Activated CD4-positive, alpha-beta T cell treated with anti-CD3 and anti-CD28 coated beads, Interleukin-2, Interleukin-6, amounts not matched to agents 100 ng/mL and 50 ng/mL, durations not matched to agents 16 hours and 8 hours (primary cell): ENCODE data around the gene SOCS1.

Source experiments
- DNase-seq: peaks from one replicate; pipeline ENCODE4 v3.0.0-alpha.2; 2020

SOCS1 gene

DNA sequence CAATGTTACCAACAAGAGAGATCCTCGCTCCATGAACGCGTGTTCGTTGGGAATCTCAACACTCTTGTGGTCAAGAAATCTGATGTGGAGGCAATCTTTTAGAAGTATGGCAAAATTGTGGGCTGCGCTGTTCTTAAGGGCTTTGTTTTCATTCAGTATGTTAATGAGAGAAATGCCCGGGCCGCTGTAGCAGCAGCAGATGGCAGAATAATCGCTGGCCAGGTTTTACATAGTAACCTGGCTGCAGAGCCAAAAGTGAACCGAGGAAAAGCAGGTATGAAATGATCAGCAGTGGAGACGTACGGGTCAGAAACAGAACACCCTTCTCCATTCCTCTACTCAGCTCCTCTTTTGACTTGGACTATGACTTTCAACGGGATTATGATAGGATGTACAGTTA lies 13.3 kb downstream of the SOCS1 start:
- no peak for DNase-seq

GRCh38 chr16:11241480-11242204 lies 14.4 kb downstream of the SOCS1 start:
- DNase-seq = no peak

- peak; percentile 50 for DNase-seq
Measured at GRCh38 chr16:11240636-11241473, 15.1 kb downstream of the SOCS1 start.

GRCh38 chr16:11239644-11240632 lies 16.1 kb downstream of the SOCS1 start:
- DNase-seq = no peak

DNA sequence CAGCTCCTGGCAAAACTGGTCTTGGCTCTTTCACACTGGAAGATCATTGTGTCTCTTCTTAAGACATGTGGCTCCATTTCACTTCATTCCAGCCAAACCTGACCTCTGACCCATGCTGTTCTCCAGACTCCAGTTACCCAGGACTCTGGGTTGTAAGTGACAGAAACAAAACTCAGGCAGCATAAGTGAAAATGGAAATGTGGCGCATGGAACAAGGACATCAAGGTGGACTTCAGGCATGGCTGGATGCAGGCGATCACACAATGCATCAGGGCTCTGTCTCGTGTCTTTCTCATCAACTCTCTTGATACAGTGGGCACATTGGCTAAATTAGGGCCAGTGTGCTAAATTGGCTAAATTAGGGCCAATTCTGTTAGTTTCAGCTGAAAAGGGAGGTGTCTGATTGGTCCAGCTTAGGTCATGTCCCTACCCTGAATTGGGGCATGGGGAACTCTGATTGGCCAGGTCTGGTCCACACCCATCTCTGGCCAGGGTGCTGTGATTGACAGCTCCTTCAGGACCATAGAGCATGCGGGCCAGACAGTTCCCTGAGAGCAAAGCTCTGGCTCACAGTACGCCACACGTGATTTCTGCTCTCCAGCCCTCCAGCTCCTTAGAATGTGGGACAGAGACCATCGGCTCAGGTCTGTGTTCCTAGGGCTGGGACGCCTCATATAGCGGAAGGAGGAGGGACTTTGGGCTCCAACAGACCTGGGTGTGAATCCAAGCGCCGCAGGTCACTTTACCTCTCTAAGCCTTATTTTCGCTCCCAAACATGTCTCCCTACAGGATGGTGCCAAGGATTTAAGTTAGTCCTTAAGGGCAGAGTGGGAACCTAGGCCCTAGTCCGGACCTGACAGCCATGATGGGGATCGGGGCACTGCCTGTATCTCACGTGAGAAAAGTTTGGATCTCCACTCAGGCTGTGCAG lies 17.5 kb downstream of the SOCS1 start:
- DNase-seq = no peak

GRCh38 chr16:11236461-11237254 lies 19.3 kb downstream of the SOCS1 start:
- no peak for DNase-seq

GRCh38 chr16:11235703-11235991 lies 20.4 kb downstream of the SOCS1 start:
- no peak for DNase-seq

- DNase-seq = peak; percentile 31
Measured at GRCh38 chr16:11234884-11235702, 20.9 kb downstream of the SOCS1 start.

- DNase-seq = peak; percentile 90
Measured at GRCh38 chr16:11233727-11234376, 22.2 kb downstream of the SOCS1 start.

DNA sequence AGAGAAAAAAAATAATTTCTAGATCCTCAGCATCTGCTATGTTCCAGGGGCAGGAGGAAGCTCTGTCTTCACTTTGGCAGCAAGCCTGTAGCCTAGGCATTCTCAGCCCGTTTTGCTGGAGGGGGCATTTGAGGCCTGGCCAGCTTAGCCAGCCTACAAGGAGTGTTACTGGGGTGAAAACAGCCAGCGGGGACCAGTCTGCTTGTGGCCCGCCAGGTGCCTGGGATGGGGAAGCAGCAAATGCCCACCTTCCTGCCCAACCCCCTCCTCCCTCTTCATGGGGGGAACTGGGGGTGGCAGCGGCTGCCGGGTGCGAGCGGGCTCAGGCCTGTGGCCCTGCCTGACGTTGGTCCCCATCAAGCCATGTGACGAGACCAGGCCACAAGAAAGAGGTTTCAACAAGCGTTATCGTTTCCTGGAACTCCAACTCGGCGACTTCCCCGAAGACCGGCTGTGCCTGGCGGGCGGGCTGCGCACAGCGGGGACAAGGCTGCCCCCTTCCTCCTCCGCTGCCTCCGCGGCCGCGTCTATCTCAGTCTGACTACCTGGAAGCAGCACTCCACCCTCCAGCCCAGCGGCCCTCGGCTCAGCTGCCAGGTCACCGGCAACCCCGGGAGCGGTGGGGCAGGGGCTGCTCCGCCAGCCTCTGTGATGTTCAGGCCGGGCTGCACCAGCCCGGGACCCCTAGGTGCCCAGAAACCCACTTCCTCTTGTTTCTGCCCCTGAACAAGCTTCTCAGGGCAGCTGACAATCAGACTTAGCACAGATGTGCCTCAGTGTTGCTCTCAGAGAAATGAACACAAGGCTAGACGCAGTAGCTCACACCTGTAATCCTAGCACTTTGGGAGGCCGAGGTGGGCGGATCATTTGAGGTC lies 22.9 kb downstream of the SOCS1 start:
- peak; percentile 97 for DNase-seq

- no peak for DNase-seq
Measured at GRCh38 chr16:11232302-11232851, 23.6 kb downstream of the SOCS1 start.

DNA sequence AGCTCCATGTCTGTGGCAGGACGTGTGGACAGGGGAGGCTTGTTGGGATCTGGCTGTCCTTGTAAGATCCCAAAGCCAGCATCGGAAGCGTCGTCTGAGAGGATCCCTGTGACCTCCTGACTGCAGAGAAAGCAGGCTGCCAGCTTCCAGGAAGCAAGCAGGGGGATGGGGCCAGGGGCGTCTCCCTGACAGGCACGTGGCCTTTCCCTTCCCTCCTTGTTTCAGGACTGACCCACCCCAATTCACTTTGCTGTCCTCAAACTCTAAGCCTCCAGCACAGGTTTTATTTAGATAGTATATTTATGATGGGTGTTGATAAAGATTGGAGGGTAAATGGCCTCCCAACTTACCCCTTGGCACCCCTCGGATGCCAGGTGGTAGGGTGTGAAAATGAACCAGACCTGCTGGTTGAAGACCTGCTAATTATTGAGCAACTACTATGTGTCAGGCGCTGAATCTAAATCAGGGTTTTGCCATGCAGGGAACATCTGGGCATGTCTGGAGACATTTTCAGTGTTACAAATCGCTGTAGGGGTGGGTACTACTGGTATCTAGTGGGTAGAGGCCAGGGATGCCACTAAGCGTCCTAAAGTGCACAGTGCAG lies 24.5 kb downstream of the SOCS1 start:
- DNase-seq = no peak

- no peak for DNase-seq
Measured at GRCh38 chr16:11229906-11230305, 26.1 kb downstream of the SOCS1 start.

GRCh38 chr16:11229432-11229831 lies 26.6 kb downstream of the SOCS1 start:
- no peak for DNase-seq

DNA sequence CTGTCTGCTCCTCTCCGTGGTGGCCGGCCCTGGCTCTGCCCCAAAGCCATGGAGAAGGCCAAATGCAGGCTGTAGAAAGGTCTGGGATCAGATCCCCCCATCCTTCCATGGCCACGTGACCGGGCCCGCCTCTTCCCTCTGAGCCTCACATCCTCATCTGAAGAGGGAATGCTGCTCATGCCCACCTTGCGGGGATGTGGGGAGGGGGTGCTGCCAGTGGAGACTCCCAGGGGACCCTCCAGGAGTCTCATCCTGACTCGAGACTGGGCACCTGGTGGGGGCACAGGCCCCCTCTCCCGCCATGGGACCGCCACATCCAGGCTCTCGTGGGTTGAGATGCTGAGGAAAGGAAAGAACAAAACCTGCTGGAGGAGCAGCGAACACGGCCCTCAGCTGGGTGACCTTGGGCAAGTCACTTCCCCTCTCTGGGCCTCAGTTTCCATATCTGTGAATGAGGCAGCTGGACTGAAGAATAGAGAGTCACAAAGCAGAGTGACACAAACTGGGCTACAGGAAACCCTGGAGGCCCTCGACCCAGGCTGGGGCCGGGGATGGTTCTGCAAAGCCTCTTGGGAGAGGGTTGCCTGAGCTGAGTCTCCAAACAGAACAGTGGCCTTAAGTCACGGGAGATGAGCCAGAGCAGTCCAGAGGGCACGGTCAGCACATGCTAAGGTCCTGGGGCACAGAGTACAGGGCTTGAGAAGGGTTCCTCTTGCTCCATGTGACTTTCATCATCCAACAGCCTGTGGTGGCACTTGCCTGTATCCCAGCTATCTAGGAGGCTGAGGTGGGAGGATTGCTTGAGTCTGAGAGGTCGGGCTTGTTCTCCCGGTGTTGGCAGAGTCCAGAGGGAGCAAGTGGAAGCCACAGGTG lies 30.1 kb downstream of the SOCS1 start:
- peak; percentile 59 for DNase-seq

- peak; percentile 91 for DNase-seq
Measured at GRCh38 chr16:11224894-11225676, 30.9 kb downstream of the SOCS1 start.
